ENCODE data around the gene LURAP1L.

LURAP1L gene

GRCh38 chr9:12847561-12847960 is 72.7 kb downstream of the LURAP1L start:
- no peak overlapping the region for H3K27ac ChIP-seq
- no peaks in the 10 kb centered on the region for H3K9me3 ChIP-seq
- no peaks in the 10 kb centered on the region for H3K4me1 ChIP-seq (ENCODE audit: control insufficient read depth in 1 of 2, insufficient read depth in 1 of 2, low read depth in 1 of 2, low read length in 1 of 2)
- H3K4me3 ChIP-seq (ENCODE audit: low read depth in 1 of 2, low read length in 1 of 2), result no peak overlapping the region
- no peak for TF ChIP-seq CTCF (IDR thresholded peaks at IDR 0.05)
- H3K36me3 ChIP-seq, result no peaks in the 10 kb centered on the region
- H3K27me3 ChIP-seq, result no peaks in the 10 kb centered on the region

- H3K36me3 ChIP-seq, result no peaks in the 10 kb centered on the region
- H3K27ac ChIP-seq, result no peak overlapping the region
- TF ChIP-seq CTCF (IDR thresholded peaks at IDR 0.05), result no peak
- H3K4me1 ChIP-seq (ENCODE audit: control insufficient read depth in 1 of 2, insufficient read depth in 1 of 2, low read depth in 1 of 2, low read length in 1 of 2), result no peaks in the 10 kb centered on the region
- H3K27me3 ChIP-seq, result no peaks in the 10 kb centered on the region
- no peak overlapping the region for H3K4me3 ChIP-seq (ENCODE audit: low read depth in 1 of 2, low read length in 1 of 2)
- no peaks in the 10 kb centered on the region for H3K9me3 ChIP-seq
These were observed 74.7 kb downstream of the LURAP1L start for GRCh38 chr9:12849486-12850003.

GRCh38 chr9:12851341-12852090 is 76.7 kb downstream of the LURAP1L start:
- H3K27ac ChIP-seq, result no peak overlapping the region
- H3K9me3 ChIP-seq, result no peaks in the 10 kb centered on the region
- no peaks in the 10 kb centered on the region for H3K4me1 ChIP-seq (ENCODE audit: control insufficient read depth in 1 of 2, insufficient read depth in 1 of 2, low read depth in 1 of 2, low read length in 1 of 2)
- H3K27me3 ChIP-seq, result no peaks in the 10 kb centered on the region
- no peak for TF ChIP-seq CTCF (IDR thresholded peaks at IDR 0.05)
- no peaks in the 10 kb centered on the region for H3K36me3 ChIP-seq
- H3K4me3 ChIP-seq (ENCODE audit: low read depth in 1 of 2, low read length in 1 of 2), result no peak overlapping the region

GRCh38 chr9:12853051-12853450 is 78.2 kb downstream of the LURAP1L start:
- no peak for TF ChIP-seq CTCF (IDR thresholded peaks at IDR 0.05)
- no peak overlapping the region for H3K4me3 ChIP-seq (ENCODE audit: low read depth in 1 of 2, low read length in 1 of 2)
- no peaks in the 10 kb centered on the region for H3K36me3 ChIP-seq
- no peaks in the 10 kb centered on the region for H3K9me3 ChIP-seq
- H3K27ac ChIP-seq, result no peak overlapping the region
- no peaks in the 10 kb centered on the region for H3K4me1 ChIP-seq (ENCODE audit: control insufficient read depth in 1 of 2, insufficient read depth in 1 of 2, low read depth in 1 of 2, low read length in 1 of 2)
- H3K27me3 ChIP-seq, result no peaks in the 10 kb centered on the region

GRCh38 chr9:12854221-12854620 is 79.4 kb downstream of the LURAP1L start:
- Histone ChIP-seq H3K27ac (no peak overlapping the region), H3K36me3 (no peaks in the 10 kb centered on the region), H3K27me3 (no peaks in the 10 kb centered on the region), H3K4me3 (ENCODE audit: low read depth in 1 of 2, low read length in 1 of 2) (no peak overlapping the region), H3K4me1 (ENCODE audit: control insufficient read depth in 1 of 2, insufficient read depth in 1 of 2, low read depth in 1 of 2, low read length in 1 of 2) (no peaks in the 10 kb centered on the region), H3K9me3 (no peaks in the 10 kb centered on the region)
- TF ChIP-seq CTCF (IDR thresholded peaks at IDR 0.05), result no peak
